ENCODE data around the gene ZMIZ1.

ZMIZ1 gene

DNA sequence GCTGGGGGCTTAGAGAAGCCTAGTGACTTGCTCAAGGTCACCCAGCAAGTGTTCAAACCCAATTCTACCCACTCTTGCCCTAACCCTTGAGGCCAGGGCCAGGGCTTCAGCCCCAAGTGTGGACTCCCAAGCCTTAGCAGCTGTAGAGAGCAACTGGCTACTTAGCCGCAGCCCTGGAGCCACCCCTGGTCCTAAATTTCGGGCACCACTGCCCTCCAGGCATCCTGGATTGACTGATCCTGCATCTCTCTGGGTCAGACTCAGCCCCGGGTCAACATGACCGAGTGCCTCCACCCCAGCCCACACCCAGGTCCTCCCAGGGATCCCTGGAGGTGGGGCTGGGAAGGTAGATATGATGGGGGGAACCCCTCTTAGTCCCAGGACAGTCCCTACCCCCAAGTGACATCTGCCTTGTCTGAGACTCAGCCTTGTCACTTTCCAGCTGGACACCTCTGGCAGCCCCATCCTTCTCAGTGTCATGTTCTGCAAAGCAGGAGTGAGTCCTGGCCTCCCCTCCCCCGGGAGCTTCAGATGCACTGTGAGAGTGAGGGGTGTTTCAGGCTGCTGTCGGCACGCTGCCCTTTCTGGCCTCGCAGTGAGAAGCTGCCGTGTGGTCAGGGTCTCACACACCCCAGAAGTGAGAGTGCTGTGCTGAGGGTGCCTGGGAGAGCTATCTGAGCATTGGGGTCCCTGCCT lies 89.8 kb downstream of the ZMIZ1 start:
- no peak for DNase-seq

GRCh38 chr10:79159141-79159651 lies 90.4 kb downstream of the ZMIZ1 start:
- DNase-seq = no peak

DNA sequence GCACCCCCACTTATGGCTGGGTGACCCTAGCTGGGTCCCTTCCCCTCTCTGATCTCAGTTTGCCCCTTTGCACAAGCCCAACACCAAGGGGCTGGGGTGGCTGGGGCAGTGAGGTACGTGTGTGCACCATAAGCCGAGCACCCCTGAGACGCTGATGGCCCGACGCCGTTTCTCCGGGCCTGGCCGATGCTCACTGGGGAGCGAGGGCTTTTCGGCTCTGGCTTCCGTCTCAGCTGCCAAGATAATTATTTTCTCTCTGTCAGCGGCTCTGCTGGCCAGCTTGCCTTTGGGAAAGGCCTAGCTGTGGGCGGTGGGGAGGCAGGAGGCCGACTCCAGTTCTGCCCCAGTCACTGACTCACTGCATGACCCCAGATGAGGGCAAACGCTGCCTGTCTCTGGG lies 91.0 kb downstream of the ZMIZ1 start:
- DNase-seq = no peak

DNA sequence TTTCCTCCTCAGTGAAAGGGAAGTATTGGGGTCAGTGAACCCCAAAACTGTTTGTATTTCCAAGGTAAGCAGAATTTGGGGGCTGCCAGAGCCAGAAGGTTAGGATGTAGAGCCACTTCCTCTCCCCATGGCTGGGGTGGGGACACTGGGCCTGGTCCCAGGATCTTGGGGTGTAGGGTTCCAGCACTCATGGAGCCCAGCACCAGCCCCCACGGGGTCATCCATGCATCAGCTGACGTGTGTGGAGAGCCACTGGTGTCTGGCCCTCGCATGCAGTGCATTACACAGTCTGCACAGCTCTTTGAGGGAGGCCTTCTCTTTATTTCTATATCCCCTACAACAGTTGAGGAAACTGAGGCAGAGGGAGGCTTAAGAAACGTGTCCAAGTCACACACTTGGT lies 91.4 kb downstream of the ZMIZ1 start:
- DNase-seq = no peak

GRCh38 chr10:79161557-79161956 lies 92.8 kb downstream of the ZMIZ1 start:
- DNase-seq = no peak

DNA sequence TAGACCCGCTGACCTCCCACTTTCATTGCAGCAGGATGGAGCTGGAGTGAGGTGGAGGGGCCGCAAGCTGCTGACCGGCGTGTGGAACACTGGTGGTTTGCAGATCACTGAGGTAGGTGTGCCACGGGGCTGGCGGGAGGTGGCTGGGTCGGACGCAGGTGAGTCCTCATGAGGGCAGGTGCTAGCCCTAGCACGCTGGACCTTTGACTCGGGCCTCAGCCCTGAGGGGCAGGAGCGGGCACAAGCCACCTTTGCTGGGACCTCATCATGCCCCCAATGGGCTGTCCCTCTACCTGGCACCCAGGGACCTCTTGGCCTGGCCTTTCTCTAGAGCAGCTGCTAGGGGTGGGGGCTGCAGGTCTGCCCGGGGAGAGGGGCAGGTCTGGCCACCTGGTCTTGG lies 93.3 kb downstream of the ZMIZ1 start:
- DNase-seq = no peak

GRCh38 chr10:79162861-79163665 lies 94.3 kb downstream of the ZMIZ1 start:
- DNase-seq = no peak

GRCh38 chr10:79163666-79163975 lies 94.9 kb downstream of the ZMIZ1 start:
- no peak for DNase-seq

GRCh38 chr10:79164075-79164474 lies 95.3 kb downstream of the ZMIZ1 start:
- DNase-seq = no peak

DNA sequence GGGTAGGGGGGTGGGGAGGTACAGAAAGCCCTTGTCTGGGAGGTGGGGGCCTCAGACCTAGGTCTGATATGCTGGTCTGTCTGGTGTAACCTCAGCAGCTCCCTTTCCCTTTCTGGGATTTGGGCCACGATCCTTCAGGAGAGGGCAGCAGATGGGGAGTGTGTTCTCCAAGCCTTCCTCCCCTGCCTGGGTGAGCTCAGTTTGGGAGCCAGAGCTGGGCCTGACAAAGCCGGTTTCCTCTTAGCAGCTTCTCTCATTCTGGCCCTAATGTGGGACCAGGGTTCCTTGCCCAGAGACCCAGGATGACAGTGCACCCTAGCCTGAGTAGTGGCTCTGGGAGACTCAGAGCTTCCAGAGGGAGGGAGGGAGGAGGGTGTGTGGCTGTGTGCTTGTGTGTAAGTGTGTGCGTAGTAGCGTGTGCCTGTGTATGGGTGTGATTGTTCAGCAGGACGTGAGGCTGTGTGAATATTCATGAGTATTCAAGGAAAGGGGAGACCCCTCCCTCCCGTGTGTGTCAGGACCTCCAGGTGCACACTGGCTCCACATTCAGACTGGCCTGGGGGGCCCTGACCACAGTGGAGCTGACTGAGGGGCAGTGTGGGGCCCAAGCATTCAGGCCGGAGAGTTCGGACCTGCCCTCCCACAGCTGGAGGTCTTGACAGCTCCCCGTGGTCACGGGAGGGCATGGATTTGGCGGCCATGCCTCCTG lies 96.5 kb downstream of the ZMIZ1 start:
- no peak for DNase-seq

DNA sequence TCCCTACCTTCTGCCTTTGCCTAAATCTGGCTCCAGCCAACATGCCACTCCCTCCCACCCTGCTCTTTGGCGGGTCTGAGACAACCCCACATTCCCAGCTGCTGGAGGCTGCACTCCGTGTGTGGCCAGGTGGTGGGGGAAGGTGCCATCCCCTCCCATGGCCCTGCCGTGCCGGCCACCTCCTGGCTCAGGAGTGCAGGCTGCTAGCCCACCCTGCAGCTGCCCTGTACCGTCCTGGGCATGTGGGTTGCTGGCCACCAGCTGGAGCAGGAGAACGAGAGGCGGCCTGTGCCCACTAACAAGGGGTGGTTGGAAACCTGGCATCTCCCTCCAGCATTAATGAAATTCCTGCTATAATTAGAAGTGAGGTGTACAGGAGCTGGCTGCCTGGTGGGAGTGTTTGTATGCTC lies 97.6 kb downstream of the ZMIZ1 start:
- DNase-seq = no peak

DNA sequence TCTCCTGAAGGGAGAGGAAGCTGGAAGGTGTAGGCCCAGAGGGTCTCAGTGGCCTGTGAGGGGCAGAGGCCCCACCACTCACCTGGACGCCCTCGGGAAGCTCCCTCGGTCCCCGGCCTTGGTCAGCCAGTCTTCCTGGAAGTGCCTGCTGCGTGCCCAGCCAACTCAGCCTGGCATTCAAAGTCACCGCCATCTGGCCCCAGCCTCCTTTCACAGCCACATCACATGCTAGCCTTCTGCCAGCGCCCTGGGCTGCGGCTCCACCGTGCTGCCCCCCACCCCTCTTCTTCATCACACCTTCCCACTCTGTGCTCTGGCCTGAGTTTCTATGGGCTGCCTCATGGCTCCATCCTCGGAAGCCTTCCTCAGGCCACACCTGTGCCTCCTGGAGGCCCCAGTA lies 98.0 kb downstream of the ZMIZ1 start:
- DNase-seq = no peak

GRCh38 chr10:79167537-79167936 lies 98.8 kb downstream of the ZMIZ1 start:
- no peak for DNase-seq

DNA sequence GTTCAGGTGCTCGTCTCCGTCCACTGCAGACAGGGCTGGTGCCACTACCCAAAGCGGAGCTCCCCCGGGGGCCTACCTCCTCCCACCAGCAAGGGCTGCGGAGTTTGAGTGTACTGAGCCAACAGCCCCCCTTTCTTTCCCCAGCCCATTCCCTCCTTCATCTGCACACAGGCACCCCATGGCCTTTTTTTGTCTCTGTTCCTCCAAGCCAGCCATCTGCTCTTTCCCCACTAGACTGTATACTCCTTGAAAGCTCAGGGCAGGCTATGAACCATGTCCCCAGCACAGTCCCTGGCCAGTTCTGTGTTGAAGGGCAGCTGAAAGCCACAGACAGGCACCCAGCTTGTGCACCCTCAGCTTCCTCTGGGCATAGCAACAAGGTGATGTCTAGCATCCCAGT lies 99.4 kb downstream of the ZMIZ1 start:
- DNase-seq = no peak

- DNase-seq = no peak
Measured at GRCh38 chr10:79170226-79170752, 101.5 kb downstream of the ZMIZ1 start.

- DNase-seq = no peak
Measured at GRCh38 chr10:79170993-79171392, 102.2 kb downstream of the ZMIZ1 start.

DNA sequence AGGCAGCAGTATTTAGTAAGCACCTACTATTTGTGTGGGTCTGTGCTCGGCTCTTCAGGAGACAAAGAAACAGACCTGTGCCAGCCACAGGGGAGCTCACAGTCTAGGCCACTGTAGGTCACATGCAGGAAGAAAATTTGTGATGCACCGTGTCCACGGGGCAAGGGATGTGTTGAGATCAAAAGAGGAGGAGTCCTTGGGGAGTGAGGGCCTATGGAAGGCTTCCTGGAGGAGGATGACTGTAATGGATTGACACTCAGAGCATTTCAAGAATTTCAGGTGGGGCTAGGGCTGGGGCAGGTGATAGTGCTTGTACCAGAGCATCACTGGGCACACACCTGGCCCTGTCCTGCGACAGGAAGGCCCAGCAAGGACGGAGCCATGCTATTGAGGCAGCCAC lies 102.7 kb downstream of the ZMIZ1 start:
- no peak for DNase-seq

DNA sequence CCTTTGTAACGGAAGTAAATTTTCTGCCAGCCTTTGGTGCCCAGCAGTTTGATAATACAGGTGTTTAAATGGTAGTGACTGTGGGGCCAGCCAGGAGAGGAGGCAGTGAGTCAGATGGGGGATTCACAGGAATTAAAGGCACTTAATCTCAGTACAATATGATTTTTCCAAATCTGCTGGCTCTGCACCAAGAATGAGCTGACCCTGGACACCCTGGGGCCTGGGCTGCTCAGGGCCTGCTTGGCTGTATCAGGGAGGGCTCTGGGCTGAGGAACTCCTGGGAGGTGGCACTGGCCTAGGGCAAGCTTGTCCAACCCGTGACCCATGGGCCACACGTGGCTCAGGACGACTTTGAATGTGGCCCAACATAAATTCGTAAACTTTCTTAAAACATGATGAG lies 104.1 kb downstream of the ZMIZ1 start:
- DNase-seq = no peak

GRCh38 chr10:79173582-79174262 lies 105.0 kb downstream of the ZMIZ1 start:
- DNase-seq = no peak

DNA sequence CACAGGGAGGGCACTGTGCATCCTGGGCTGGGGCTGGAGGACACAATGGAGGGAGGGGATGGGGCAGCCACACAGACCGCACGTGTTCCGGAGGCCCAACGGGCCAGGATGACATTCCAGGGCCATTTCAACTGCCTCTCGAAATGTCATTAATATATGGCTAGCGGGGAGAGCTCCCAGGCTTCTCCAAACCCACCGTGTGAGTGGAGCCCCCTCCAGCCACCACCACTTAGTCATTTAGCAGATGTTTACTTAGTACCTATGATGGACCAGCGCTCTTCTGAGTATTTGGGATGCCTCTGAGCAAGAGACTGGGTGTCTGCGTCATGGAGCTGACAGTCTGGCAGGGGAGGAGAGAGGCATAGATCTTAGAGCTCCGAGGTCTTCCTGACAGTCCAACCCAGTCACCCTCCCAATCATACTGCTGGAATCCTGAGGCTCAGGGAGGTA lies 107.3 kb downstream of the ZMIZ1 start:
- no peak for DNase-seq

DNA sequence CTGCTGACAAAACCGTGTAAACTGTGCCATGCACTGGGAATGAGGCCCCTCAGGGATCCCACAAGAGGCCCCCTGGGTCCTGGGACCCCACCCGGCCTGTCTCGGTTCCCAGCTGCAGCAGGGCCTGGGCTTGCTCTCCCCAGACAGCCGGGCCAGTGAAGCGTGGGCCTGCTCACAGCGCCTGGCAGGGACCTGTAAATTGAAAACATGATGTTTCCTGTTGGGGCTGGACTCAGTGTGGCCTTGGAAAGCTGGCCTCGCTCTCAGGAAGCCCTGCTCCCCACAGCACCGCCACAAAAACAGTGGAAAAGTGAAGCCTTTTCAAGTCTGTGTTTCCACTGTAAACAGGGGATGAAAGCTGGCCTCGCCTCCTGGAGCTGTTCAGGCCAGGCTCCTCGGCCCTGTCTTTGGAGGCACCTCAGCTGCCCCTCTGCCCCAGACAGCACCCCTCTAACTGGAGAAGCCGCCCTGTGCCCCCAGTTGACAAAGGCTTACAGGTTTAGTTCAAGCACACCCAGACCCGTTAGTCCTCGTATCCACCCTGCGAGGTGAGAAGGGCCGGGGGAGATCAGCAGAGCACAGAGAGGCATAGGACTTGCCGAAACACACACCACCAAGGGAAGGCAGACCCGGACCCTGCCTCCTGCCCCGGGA lies 108.3 kb downstream of the ZMIZ1 start:
- DNase-seq = no peak

- DNase-seq = no peak
Measured at GRCh38 chr10:79178070-79178576, 109.4 kb downstream of the ZMIZ1 start.
